ENCODE results near the gene CDIPT.

Gene CDIPT

DNA sequence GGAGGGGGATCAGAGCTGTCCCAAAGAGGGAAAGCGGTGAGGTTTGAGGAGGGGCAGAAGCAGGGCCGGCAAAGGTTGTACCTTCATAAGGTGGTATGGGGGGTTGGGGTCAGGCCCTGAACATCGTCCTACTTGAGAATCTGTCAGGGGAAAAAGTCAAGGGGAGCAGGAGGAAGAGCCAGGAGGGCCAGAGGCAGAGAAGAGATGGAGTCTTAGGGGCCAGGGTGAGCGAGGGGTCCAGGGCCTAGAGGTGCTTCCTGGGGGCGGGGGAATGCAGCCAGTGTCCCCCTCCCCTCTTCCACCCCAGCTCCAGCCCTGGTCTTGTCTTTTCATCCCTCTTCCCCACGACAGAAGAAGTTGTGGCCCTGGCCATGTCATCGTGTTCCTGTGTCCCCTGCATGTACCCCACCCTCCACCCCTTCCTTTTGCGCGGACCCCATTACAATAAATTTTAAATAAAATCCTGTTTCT, 52.3 kb downstream of the CDIPT start:
- DNase-seq (ENCODE audit: low spot score): peak; percentile 62

DNA sequence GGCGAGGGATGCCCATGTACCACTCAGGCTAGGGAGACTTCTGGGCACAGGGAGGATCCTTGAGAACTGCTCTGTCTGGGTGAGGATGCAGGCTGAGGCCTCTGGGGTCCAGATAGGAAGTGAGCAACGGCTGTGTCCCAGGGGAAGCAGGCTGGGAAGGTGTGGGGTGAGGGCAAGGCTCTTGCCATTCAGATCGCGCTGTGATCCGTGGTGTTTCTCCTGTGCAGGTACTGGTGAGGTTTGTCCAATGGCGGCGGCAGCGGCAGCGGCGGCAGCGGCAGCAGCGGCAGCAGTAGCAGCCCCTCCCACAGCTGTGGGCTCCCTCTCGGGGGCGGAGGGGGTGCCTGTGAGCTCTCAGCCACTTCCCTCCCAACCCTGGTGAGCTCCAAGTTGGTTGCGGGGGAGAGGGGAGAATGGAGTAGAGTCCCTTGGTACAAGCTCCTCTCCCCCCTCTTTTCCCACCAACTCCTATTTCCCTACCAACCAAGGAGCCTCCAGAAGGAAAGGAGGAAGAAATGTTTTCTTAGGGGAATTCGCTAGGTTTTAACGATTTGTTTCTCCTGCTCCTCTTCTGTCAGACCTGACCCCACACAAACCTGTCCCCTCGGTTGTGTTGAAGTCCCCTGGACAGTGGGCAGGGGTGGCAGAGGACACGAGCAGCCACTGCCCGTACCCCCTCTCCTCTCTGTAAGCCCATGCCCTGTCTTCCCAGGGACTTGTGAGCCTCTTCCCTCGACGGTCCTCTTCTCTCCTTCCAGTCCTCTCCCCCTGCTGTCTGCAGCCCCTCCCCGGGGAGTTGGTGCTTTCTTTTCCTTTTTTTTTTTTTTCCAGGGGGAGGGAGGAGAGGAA, 53.0 kb downstream of the CDIPT start:
- DNase-seq (ENCODE audit: low spot score): no peak

DNA sequence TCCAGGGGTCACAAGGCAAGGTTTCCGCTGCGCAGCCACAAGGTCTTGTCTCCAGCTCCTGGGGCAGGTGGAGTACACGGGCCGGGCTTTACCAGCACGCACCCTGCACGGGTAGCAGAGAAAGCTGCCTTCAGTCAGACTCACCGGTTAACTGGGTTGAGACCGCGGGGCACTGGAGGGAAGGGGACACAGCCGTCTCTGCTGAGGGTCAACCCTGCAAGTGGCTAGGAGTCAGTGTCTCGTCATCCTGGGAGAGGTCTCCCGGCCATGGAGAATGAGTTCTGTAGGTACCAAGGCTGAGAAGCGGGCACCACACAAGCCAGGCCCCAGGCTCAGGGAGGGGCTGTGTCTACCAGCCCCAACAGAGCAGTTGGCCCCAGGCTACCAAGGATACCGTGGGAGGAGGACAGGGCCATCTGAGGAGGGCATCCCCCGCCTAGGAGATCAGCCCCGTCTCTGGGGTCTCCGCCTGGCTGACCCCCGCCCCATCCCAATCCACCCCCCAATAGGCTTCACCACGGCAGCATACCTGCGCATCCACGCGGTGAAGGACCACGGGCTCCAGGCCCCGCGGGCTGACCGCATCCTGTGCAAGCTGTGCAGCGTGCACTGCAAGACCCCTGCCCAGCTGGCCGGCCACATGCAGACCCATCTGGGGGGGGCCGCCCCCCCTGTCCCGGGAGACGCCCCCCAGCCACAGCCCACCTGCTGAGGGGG, 53.8 kb downstream of the CDIPT start:
- no peak for DNase-seq (ENCODE audit: low spot score)
